ENCODE measurements around the gene GBE1. TPM values are rescaled to one million over a fixed set of nuclear protein-coding genes. Genes with fewer than 3 reads are reported as not detected.

GBE1 gene
- polyA plus RNA-seq, 1 donor (not counting 4 experiments of a cell fraction or from before 2014, with no cell fraction given): 30.2 TPM

DNA sequence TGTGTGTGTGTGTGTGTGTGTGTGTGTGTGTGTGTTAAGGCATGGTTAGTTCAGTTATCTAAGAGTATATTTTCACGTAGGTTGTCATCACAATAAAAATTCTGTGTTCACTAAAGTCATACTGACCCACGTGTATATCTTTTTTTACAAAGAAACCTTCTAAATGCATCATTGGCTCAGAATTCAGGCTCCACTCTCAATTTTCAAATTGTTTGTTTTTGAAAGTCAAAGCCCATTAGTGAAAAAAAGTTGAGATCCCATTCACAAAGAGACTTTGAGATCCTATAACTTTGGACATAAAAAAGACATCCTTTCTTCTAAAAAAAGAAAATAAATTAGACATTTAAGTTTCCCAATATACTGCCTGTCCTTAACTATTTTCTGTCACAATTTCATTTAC lies 59.3 kb downstream of the GBE1 start:
- no peaks in the 10 kb centered on the region for H3K4me1 ChIP-seq (ENCODE audit: control insufficient read depth, extremely low read depth, insufficient read depth, low read length)
- H3K27ac ChIP-seq (ENCODE audit: control insufficient read depth, insufficient read depth, low read length): no peak overlapping the region
- DNase-seq (ENCODE audit: low read depth, low spot score) (no peak), FAIRE-seq (no peak)
- no peaks in the 10 kb centered on the region for H3K9me1 ChIP-seq (ENCODE audit: control insufficient read depth, extremely low read depth, insufficient read depth, low read length)
- dilution Hi-C loops (cut with MboI; ENCODE audit: extremely low pct_ligation_motif_present, low sequenced_read_pairs): no loop called here
- no peak for TF ChIP-seq EZH2 (IDR thresholded peaks at IDR 0.05; ENCODE audit: low read length)
- TF ChIP-seq, protein P1, sequence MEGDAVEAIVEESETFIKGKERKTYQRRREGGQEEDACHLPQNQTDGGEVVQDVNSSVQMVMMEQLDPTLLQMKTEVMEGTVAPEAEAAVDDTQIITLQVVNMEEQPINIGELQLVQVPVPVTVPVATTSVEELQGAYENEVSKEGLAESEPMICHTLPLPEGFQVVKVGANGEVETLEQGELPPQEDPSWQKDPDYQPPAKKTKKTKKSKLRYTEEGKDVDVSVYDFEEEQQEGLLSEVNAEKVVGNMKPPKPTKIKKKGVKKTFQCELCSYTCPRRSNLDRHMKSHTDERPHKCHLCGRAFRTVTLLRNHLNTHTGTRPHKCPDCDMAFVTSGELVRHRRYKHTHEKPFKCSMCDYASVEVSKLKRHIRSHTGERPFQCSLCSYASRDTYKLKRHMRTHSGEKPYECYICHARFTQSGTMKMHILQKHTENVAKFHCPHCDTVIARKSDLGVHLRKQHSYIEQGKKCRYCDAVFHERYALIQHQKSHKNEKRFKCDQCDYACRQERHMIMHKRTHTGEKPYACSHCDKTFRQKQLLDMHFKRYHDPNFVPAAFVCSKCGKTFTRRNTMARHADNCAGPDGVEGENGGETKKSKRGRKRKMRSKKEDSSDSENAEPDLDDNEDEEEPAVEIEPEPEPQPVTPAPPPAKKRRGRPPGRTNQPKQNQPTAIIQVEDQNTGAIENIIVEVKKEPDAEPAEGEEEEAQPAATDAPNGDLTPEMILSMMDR (optimal IDR thresholded peaks at IDR 0.05 in 1 of 3, IDR thresholded peaks at IDR 0.05 in 1 of 3, conservative IDR thresholded peaks at IDR 0.05 in 1 of 3; ENCODE audit: extremely low read depth in 1 of 3, insufficient read depth in 2 of 3, low read length in 3 of 3): no peak
- no peak overlapping the region for H2AFZ ChIP-seq (ENCODE audit: control insufficient read depth, low read length)
- no peak overlapping the region for H3K9ac ChIP-seq (ENCODE audit: control insufficient read depth, extremely low read depth, insufficient read depth, low read length)
- no peaks in the 10 kb centered on the region for H3K9me3 ChIP-seq (ENCODE audit: control insufficient read depth, low read depth, low read length)
- no peak overlapping the region for H3K4me3 ChIP-seq (ENCODE audit: control insufficient read depth in 2 of 3, extremely low read depth in 1 of 3, insufficient read depth in 2 of 3, low read depth in 1 of 3, low read length in 3 of 3)
- H3K79me2 ChIP-seq (ENCODE audit: control insufficient read depth, insufficient read depth, low read length): no peaks in the 10 kb centered on the region
- no peaks in the 10 kb centered on the region for H4K20me1 ChIP-seq (ENCODE audit: control insufficient read depth, extremely low read depth, insufficient read depth, low read length)
- no peak overlapping the region for H3K4me2 ChIP-seq (ENCODE audit: control insufficient read depth, extremely low read depth, insufficient read depth, low read depth, low read length)
- H3K27me3 ChIP-seq (ENCODE audit: control insufficient read depth, extremely low read depth, insufficient read depth, low read length): no peaks in the 10 kb centered on the region
- H3K36me3 ChIP-seq (ENCODE audit: control insufficient read depth in 2 of 2, extremely low read depth in 1 of 2, insufficient read depth in 2 of 2, low read length in 2 of 2): peaks cover 0 to 1% of the 10 kb centered on the region in 2 experiments

DNA sequence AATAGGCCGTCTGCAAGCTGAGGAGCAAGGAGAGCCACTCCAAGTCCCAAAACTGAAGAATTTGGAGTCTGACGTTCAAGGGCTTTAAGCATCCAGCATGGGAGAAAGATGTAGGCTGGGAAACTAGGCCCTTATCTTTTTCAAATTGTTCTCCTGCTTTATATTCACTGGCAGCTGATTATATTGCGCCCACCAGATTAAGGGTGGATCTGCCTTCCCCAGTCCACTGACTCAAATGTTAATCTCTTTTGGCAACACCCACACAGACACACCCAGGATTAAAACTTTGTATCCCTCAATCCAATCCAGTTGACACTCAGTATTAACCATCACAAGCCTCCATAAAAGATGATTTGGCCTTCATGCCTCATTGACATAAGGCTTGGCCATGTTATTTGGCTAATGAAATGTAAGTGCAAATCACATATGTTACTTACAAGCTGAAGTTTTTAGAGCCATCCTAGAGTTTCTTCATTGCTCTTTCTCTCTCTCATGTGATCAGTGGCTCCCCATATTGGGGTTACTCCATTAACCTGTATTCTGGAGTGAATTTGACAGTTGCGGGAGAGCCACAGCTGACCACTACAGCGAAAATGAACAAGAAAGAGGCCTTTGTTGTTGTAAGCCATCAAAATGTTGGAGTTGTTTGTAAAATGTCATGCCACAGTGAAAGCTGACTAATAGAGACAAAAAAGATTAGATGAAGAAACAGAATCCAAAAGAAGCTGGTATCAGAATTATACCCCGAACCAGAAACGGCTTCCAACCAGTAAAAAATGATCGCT lies 61.7 kb downstream of the GBE1 start:
- dilution Hi-C loops (cut with MboI; ENCODE audit: extremely low pct_ligation_motif_present, low sequenced_read_pairs): no loop called here
- H3K36me3 ChIP-seq (ENCODE audit: control insufficient read depth in 2 of 2, extremely low read depth in 1 of 2, insufficient read depth in 2 of 2, low read length in 2 of 2): peaks cover 0 to 1% of the 10 kb centered on the region in 2 experiments
- H3K9me3 ChIP-seq (ENCODE audit: control insufficient read depth, low read depth, low read length): no peaks in the 10 kb centered on the region
- H3K27me3 ChIP-seq (ENCODE audit: control insufficient read depth, extremely low read depth, insufficient read depth, low read length): no peaks in the 10 kb centered on the region
- no peak for DNase-seq (ENCODE audit: low read depth, low spot score)
- no peak overlapping the region for H3K27ac ChIP-seq (ENCODE audit: control insufficient read depth, insufficient read depth, low read length)
- no peaks in the 10 kb centered on the region for H3K79me2 ChIP-seq (ENCODE audit: control insufficient read depth, insufficient read depth, low read length)
- no peak for TF ChIP-seq EZH2 (IDR thresholded peaks at IDR 0.05; ENCODE audit: low read length)
- TF ChIP-seq, protein P1 (optimal IDR thresholded peaks at IDR 0.05 in 1 of 3, IDR thresholded peaks at IDR 0.05 in 1 of 3, conservative IDR thresholded peaks at IDR 0.05 in 1 of 3; ENCODE audit: extremely low read depth in 1 of 3, insufficient read depth in 2 of 3, low read length in 3 of 3): no peak
- no peak overlapping the region for H2AFZ ChIP-seq (ENCODE audit: control insufficient read depth, low read length)
- H3K4me3 ChIP-seq (ENCODE audit: control insufficient read depth in 2 of 3, extremely low read depth in 1 of 3, insufficient read depth in 2 of 3, low read depth in 1 of 3, low read length in 3 of 3): no peak overlapping the region
- FAIRE-seq: no peak
- H3K9ac ChIP-seq (ENCODE audit: control insufficient read depth, extremely low read depth, insufficient read depth, low read length): no peak overlapping the region
- H4K20me1 ChIP-seq (ENCODE audit: control insufficient read depth, extremely low read depth, insufficient read depth, low read length): no peaks in the 10 kb centered on the region
- no peak overlapping the region for H3K4me2 ChIP-seq (ENCODE audit: control insufficient read depth, extremely low read depth, insufficient read depth, low read depth, low read length)
- no peaks in the 10 kb centered on the region for H3K9me1 ChIP-seq (ENCODE audit: control insufficient read depth, extremely low read depth, insufficient read depth, low read length)
- no peaks in the 10 kb centered on the region for H3K4me1 ChIP-seq (ENCODE audit: control insufficient read depth, extremely low read depth, insufficient read depth, low read length)

All from keratinocyte (primary cell).